Calu3 (cell line): ENCODE data around the gene SLC25A26. TPM values are rescaled to one million over a fixed set of nuclear protein-coding genes. Genes with fewer than 3 reads are reported as not detected.
"Not testable (repeated sequence)": the region's sequence is repeated elsewhere in the genome, so short reads cannot be mapped to it uniquely, and the experiment has no call there.

Source experiments
- BruUV-seq: library from RNA; stranded (reverse); fragments of 400-500 nt; replicated peaks from 2 replicates; lab custom pipeline; 2021; lab: Mats Ljungman, UMichigan
- CTCF ChIA-PET: fragments of 300-600 bp; sonication (Branson Sonifier 250); formaldehyde crosslinking; loops from one replicate; lab custom pipeline; 2022; ENCODE audit warnings: antibody characterized with exemption; lab: Charles Lee
- DNase-seq: peaks from one replicate; pipeline ENCODE4 v3.0.0; 2022
- H3K27ac Mint-ChIP-seq: one replicate; pipeline ENCODE4 v1.8.0; 2022; ENCODE audit warnings: mixed read lengths; ENCODE audit not compliant: unreplicated experiment
- H3K27me3 Mint-ChIP-seq: one replicate; pipeline ENCODE4 v1.8.0; 2022; ENCODE audit warnings: mixed read lengths; ENCODE audit not compliant: unreplicated experiment
- H3K36me3 Mint-ChIP-seq: one replicate; pipeline ENCODE4 v1.8.0; 2022; ENCODE audit warnings: mild to moderate bottlenecking, moderate library complexity, mixed read lengths; ENCODE audit not compliant: insufficient read depth, unreplicated experiment
- H3K4me1 Mint-ChIP-seq: one replicate; pipeline ENCODE4 v1.8.0; 2022; ENCODE audit warnings: mild to moderate bottlenecking, low read depth, mixed read lengths; ENCODE audit not compliant: unreplicated experiment
- H3K4me3 Mint-ChIP-seq: one replicate; pipeline ENCODE4 v1.8.0; 2022; ENCODE audit warnings: mild to moderate bottlenecking, low read depth, moderate library complexity, mixed read lengths; ENCODE audit not compliant: unreplicated experiment
- H3K9me3 Mint-ChIP-seq: one replicate; pipeline ENCODE4 v1.8.0; 2022; ENCODE audit warnings: low read depth, mixed read lengths; ENCODE audit not compliant: unreplicated experiment
- intact Hi-C: fragments of 100-400 bp; cut with micrococcal nuclease; formaldehyde crosslinking; loops from one replicate; pipeline ENCODE4 v1.10.0; 2022; ENCODE audit not compliant: unreplicated experiment
- total RNA-seq: library from RNA; stranded (reverse); gene quantifications from 2 replicates; pipeline ENCODE4 v1.2.3, GENCODE V29; 2022
- TF ChIP-seq, protein P1 (sequence below): fragments of 200-600 bp; IDR thresholded peaks from one replicate; pipeline ENCODE4 v1.8.0; 2022; ENCODE audit warnings: antibody characterized with exemption; ENCODE audit not compliant: unreplicated experiment

The SLC25A26 gene
- total RNA-seq, 1 experiment from 2014 or later = 15.8 TPM

GRCh38 chr3:66270288-66270687 lies 49.5 kb downstream of the SLC25A26 start:
- CTCF ChIA-PET = no interaction called here
- DNase-seq = no peak
- Mint-ChIP-seq H3K27me3 (no peaks in the 10 kb centered on the region), H3K4me3 (no peak overlapping the region), H3K9me3 (no peaks in the 10 kb centered on the region), H3K4me1 (no peaks in the 10 kb centered on the region), H3K27ac (no peak overlapping the region), H3K36me3 (no peaks in the 10 kb centered on the region)
- BruUV-seq = no TSS peak
- intact Hi-C loops = no loop called here
- TF ChIP-seq, protein P1, sequence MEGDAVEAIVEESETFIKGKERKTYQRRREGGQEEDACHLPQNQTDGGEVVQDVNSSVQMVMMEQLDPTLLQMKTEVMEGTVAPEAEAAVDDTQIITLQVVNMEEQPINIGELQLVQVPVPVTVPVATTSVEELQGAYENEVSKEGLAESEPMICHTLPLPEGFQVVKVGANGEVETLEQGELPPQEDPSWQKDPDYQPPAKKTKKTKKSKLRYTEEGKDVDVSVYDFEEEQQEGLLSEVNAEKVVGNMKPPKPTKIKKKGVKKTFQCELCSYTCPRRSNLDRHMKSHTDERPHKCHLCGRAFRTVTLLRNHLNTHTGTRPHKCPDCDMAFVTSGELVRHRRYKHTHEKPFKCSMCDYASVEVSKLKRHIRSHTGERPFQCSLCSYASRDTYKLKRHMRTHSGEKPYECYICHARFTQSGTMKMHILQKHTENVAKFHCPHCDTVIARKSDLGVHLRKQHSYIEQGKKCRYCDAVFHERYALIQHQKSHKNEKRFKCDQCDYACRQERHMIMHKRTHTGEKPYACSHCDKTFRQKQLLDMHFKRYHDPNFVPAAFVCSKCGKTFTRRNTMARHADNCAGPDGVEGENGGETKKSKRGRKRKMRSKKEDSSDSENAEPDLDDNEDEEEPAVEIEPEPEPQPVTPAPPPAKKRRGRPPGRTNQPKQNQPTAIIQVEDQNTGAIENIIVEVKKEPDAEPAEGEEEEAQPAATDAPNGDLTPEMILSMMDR = no peak

DNA sequence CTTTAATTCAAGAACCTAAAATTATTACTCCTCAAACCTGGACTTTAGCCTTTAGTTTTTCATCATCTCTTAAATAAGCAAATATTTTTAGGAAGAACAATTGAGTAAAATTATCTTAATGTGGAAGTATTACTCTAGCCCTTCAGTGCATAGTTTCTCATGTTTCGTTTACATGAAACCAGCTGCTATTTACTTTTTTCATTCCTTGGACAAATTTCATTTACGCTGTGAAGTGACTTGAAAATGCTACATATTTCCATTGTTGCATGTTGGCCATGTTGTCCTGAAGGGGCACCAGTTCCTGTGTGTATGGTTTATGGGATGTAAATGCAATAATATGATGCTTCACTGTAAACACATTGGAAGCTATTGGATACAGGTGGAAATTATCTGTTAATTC lies 49.9 kb downstream of the SLC25A26 start:
- no peak for DNase-seq
- Mint-ChIP-seq H3K9me3 (no peaks in the 10 kb centered on the region), H3K27me3 (no peaks in the 10 kb centered on the region), H3K27ac (no peak overlapping the region), H3K4me3 (no peak overlapping the region), H3K4me1 (no peaks in the 10 kb centered on the region), H3K36me3 (no peaks in the 10 kb centered on the region)
- CTCF ChIA-PET = no interaction called here
- TF ChIP-seq, protein P1 = no peak
- intact Hi-C loops = no loop called here
- BruUV-seq = no TSS peak

DNA sequence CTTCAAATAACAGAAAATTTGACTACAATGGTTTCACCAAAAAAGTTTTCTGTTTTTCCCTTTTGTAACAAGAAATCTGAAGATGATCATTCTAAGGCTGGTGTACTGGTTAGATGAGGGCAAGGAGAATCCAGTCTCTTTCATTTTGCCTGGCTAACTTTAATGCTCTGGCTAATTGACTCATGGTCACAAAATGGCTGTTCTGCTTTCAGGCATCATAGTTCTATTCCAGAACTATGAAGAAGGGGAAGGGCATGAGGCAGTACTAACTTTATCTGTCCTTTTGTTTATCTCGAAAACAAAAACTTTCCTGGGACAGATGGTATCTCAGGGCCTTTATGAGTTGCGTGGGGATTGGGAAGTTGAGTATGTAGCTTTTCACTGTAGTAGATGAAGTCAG lies 50.4 kb downstream of the SLC25A26 start:
- Mint-ChIP-seq H3K9me3 (no peaks in the 10 kb centered on the region), H3K27me3 (no peaks in the 10 kb centered on the region), H3K36me3 (no peaks in the 10 kb centered on the region), H3K4me1 (no peaks in the 10 kb centered on the region), H3K4me3 (no peak overlapping the region), H3K27ac (no peak overlapping the region)
- TF ChIP-seq, protein P1 = no peak
- BruUV-seq = no TSS peak
- CTCF ChIA-PET = no interaction called here
- intact Hi-C loops = no loop called here
- no peak for DNase-seq

GRCh38 chr3:66272016-66272415 lies 51.2 kb downstream of the SLC25A26 start:
- Mint-ChIP-seq H3K27ac (no peak overlapping the region), H3K27me3 (no peaks in the 10 kb centered on the region), H3K4me1 (no peaks in the 10 kb centered on the region), H3K4me3 (no peak overlapping the region), H3K9me3 (no peaks in the 10 kb centered on the region), H3K36me3 (no peaks in the 10 kb centered on the region)
- intact Hi-C loops = no loop called here
- BruUV-seq = no TSS peak
- CTCF ChIA-PET = interaction anchor here (0.5 kb wide), 1 partner anchor 551 kb away, joined by 3 read pairs; no protein-coding TSS in a partner anchor
- no peak for DNase-seq
- TF ChIP-seq, protein P1 = no peak

DNA sequence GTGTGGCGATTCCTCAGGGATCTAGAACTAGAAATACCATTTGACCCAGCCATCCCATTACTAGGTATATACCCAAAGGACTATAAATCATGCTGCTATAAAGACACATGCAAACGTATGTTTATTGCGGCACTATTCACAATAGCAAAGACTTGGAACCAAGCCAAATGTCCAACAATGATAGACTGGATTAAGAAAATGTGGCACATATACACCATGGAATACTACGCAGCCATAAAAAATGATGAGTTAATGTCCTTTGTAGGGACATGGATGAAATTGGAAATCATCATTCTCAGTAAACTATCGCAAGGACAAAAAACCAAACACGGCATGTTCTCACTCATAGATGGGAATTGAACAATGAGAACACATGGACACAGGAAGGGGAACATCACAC lies 54.0 kb downstream of the SLC25A26 start:
- H3K4me1 Mint-ChIP-seq, BruUV-seq, H3K9me3 Mint-ChIP-seq, DNase-seq, H3K27me3 Mint-ChIP-seq, H3K4me3 Mint-ChIP-seq, H3K36me3 Mint-ChIP-seq, CTCF ChIA-PET, H3K27ac Mint-ChIP-seq: not testable (repeated sequence)
- intact Hi-C loops = loop anchor here (5.0 kb wide), 1 partner anchor 102 kb away; no protein-coding TSS in a partner anchor
